CD4-positive, alpha-beta T cell treated with Interleukin-2 at 100 ng/mL for 4 hours (primary cell): ENCODE measurements around the gene AQP6.
A peak's percentile ranks its signal among the peaks of the same experiment; 100 is the strongest.

Source experiments
- DNase-seq: peaks from one replicate; pipeline ENCODE4 v3.0.0-alpha.2; 2020; ENCODE audit warnings: low spot score

Gene AQP6

GRCh38 chr12:49990273-49990672, 17.5 kb downstream of the AQP6 start:
- DNase-seq, result no peak

DNA sequence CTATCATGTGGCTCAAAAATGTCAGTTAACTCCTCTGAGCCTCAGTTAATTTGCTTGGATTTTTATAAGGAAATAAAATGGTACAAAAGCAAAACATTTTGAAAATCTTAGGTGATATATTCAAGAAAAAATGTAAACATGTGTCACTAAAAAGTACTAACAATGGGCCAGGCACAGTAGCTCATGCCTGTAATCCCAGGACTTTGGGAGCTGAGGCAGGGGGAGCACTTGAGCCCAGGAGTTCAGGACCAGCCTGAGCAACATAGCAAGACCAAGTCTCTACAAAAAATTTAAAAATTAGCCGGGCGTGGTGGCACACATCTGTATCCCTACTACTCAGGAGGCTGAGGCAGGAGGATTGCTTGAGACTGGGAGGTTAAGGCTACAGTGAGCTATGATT, 25.7 kb downstream of the AQP6 start:
- no peak for DNase-seq

- DNase-seq, result no peak
These were observed 30.8 kb downstream of the AQP6 start for GRCh38 chr12:50003595-50003994.

GRCh38 chr12:50004696-50005095, 31.9 kb downstream of the AQP6 start:
- DNase-seq, result no peak

DNA sequence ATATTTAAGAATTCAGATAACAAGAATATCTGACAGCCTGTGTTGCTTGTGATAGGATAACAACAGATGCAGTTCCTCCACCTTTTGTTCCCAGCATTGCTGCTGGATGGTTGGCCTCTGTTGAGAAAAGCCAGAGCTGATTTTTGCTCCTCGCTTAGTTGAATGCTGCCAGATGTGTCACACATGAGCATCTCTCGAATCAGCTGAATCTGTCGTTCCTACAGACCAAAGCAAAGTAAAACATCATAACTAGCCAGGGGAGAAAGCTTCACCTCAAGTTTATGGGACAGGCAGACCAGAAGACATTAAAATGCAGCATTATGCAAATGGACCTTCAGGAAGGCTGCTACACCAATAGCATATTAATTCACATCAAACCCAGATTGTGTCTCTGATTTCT, 32.4 kb downstream of the AQP6 start:
- no peak for DNase-seq

DNA sequence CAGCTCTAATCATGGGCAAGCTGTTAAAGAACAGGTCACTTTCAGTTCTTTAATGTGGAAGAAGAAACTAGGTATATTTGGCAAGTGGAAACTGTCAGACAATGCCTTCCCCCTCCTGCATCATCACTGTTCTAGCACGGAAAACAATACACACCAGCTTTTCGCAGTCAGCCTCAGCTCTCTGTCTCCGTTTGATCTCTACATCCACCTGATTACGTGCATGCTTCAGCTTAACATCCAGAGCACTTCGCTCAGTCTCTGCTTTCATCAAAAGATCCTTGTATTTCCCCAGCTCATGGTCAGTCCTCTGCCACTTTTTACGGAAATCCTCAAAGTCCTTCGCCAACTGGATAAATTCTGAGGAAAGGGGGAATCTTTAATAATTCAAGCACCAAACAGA, 33.5 kb downstream of the AQP6 start:
- DNase-seq, result no peak

- no peak for DNase-seq
These were observed 34.2 kb downstream of the AQP6 start for GRCh38 chr12:50006754-50007442.

- DNase-seq, result peak; percentile 12
These were observed 40.8 kb downstream of the AQP6 start for GRCh38 chr12:50013361-50014147.

DNA sequence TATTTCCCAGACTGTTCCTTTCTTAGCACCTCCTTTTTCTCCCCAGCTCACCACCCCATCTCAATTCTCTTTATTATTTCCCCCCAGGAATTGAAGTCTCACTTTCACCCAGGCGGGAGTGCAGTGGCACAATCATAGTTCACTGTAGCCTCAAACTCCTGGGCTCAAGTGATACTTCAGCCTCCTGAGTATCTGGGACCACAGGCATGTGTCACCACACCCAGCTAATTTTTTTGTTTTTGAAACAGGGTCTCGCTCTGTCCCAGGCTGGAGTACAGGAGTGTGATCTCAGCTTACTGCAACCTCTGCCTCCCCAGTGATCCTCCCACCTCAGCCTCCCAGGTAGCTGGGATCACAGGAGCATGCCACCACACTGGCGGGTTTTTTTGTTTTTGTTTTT, 41.6 kb downstream of the AQP6 start:
- no peak for DNase-seq

DNA sequence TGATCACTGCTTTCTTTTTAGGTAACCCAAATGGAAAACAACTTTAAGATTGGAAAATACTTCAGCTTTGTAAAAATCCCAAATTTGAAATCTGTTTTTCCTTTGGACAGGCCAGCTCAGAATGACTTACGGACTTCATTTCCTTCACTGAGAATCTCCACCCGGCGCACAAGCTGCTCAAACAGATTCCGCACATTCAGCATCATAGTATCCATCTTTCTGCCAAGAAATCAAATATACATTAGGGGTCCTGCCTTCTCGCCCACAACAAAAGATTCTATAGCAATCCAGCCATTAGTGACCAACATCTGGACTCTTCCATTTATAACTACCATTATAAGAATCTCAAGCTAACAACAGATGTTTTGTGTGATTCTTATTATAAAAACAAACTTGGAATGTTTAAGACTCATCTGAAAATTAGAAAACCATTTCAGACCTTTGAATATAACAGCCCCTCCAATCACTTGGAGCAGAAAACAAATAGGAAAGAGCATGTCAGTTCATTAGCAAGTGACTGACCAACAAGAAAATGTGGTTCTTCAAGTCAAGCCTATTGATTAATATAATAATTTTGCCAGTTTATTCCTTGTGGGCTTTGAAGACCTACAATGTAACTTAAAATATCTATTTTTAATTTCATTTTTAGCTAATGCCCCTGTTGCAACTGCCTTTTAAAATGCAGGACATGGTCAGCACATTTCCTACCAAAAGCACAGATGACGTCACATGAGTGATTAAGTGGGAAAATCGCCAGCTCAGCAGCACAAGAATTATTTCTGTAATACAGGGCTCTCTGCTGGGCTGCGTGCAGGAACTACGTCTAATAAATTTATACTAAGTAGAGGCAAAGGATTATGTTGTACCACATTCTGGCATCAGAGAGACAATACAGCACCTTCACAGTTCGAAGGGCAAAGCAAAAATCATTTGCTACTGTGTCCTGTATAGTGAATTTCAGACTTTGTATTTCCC, 44.0 kb downstream of the AQP6 start:
- no peak for DNase-seq

GRCh38 chr12:50017641-50018040, 44.9 kb downstream of the AQP6 start:
- DNase-seq, result no peak

DNA sequence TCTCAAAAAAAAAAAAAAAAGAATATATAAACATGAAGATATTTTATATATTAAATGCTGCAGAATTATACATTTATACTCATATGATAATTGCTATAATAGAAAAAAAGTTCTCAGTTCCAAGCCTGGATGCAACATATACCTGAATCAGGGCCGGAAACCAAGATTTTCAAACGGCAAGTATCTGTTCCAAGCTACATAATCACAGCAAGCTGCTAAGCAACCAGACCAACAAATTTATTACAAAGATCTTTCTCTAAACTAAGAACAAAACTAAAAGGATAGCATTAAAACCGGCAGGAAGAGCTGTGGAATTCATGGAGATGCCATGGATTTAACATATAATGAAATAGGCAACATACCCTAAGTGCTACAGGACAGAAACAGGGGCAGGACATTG, 45.4 kb downstream of the AQP6 start:
- DNase-seq, result no peak

DNA sequence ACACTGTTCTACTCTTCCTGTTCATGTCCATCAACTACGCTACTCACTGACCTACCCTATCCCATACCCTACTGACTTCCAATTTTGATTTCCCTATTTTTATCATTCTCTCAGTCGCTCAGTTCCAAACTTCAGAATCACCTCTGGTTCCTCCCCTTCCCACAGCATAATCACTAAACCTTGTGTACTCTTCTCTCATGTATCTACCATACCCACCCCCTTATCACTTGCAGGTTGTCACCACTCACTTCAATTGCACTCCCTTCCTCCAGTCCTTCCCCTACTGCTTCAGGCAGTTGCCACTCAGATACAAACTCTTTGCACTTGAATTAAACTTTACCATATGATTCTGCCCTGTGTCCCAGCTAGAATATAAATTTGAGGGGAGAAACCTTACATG, 46.2 kb downstream of the AQP6 start:
- no peak for DNase-seq

- DNase-seq, result no peak
These were observed 46.8 kb downstream of the AQP6 start for GRCh38 chr12:50019524-50019923.

DNA sequence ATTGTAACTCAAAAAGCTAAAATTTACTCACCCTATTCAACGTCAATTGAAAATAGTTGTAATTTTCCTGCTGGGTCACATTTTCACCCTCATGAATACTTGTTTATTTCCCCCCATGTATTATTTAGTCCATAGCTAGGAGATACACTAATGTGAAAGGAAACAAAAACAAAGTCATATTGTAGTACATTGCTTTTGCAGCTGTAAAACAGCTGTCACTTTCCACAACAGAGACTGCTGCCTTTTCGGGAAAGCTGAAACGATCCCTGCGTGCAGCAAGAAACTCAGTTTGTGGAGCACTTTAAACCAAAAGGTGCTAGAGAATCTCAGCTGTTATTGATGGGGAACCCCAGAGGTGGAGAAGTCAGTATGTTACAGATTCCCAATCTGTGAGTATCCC, 48.3 kb downstream of the AQP6 start:
- no peak for DNase-seq

GRCh38 chr12:50022903-50023302, 50.2 kb downstream of the AQP6 start:
- DNase-seq, result no peak

DNA sequence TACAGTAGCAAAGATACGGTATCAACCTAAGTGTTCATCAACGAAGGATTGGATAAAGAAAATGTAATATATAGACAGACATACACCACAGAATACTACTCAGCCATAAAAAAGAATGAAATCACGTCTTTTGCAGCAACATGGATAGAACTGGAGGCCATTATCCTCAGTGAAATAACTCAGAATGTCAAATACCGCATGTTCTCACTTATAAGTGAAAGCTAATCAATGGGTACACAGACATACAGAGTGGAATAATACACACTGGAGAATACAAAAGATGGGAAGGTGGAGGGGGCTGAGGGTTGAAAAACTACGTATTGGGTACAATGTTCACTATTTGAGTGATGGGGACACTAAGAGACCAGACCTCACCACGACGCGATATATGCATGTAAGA, 51.5 kb downstream of the AQP6 start:
- no peak for DNase-seq

GRCh38 chr12:50024805-50025186, 52.0 kb downstream of the AQP6 start:
- no peak for DNase-seq

DNA sequence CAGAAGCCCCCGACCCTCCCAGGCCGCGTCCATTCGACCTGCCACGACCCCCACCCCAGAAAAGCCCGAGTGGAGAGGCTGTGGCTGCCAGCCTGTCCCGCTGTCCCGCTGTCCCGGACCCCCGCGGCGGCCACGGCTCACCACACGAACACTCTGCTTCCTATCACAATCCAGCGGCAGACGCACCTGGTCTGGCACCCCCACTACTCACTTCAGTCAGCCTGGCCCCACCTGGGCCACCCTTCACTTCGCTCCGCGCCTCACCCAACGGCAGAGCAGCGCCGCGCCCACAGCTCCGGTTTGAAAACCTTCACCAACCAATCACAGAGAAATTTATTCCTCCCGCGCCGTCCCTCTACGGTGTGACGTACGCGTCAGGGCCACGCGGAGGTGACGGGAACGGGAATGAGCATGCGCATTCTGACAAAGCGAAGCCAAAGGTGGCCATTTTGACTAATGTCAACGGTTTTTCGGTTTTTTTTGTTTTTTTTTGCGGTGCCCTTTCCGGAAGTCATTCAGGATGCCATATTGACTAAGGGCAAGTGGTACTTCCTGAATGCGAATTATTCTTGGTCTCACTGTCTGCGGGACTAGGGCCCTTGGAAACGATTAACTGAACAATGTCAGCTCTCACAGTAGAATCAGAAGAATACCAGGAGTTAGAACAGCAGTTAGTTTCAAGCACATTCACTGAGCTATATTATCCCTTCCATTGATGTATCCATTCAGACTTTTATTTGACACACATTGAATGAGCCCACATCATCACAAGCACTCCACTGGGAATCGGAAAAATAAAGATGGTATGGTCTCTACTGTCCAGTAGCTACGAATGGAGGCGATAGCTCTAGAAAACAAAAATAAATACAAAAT, 52.7 kb downstream of the AQP6 start, which contains the start of gene RACGAP1:
Gene RACGAP1, minus strand, starts transcription at position 308 of the 873 bp plus-strand sequence. CDS start 8,779 bp downstream, outside the sequence.
- DNase-seq, result peak; percentile 98

DNA sequence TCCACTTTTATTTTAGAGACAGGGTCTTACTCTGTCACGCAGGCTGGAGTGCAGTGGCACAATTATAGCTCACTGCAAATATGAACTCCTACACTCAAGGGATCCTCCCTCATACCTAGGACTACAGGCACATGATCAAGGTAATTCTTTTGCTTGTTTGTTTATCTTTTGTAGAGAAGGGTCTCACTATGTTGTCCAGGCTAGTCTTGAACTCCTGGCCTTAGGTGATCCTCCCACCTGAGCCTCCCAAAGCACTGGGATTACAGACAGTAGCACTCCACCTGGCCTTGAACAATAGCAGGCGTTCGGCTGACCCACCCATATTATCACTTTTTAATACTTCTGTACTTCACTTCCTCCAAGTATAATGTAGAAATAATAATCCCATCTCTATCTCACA, 53.9 kb downstream of the AQP6 start:
- DNase-seq, result no peak
